Stomach (tissue), 4 donors: ENCODE results near the gene PON3.

Experiments used
- EP300 ChIP-seq: sonication (generic); formaldehyde crosslinking; IDR thresholded peaks from one replicate; pipeline ENCODE4 v1.6.1; 2017; ENCODE audit warnings: antibody characterized with exemption
- POLR2A ChIP-seq, 4 donors: fragments of 450-650 bp; IDR thresholded peaks; one replicate each; pipeline ENCODE4 v1.6.1; 2016; ENCODE audit warnings: antibody characterized with exemption in 4 of 4, control low read depth in 2 of 4, mild to moderate bottlenecking in 1 of 4, moderate library complexity in 1 of 4
- TF ChIP-seq, protein P1 (sequence below), 7 experiments: fragments of 450-650 bp in 4 of 7; fragments of 200-600 bp in 3 of 7; sonication (generic) in 3 of 7; IDR thresholded peaks; one replicate each; pipeline ENCODE4 v1.5.1; 2016 to 2019; ENCODE audit warnings: antibody characterized with exemption in 7 of 7, control low read depth in 2 of 7, mild to moderate bottlenecking in 1 of 7

DNA sequence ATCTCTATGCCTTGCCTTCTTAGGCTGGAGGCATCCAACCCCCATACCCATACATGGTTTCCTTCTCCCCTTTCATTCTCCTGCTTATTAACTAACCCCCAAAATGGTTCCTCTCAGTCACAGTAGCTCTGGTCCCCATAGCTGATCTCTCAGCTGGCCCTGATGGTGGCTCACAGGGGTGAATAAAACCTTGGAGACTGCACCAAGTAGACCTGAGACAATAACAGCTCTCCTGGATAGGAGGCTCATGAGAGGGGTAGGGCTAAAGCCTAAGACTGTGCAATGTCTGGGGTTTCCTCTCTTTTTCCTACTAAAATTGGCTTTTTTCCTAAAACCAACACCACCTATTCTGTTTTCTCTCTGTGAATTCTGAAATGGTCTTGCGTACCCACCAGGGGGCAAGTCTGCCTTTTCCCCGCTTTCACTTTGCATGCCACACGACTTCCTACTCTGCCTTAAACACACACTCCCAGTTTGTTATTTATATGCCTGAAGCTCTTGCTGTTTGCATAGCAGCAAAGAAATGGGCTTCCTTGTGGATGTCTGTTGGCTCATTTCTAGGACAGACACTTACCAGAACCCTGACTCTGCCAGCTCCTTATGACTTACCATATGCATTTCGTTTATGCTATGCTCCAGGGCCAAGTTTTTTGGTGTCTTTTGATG is 53.4 kb downstream of the PON3 start:
- no peak for TF ChIP-seq EP300
- TF ChIP-seq, protein P1, sequence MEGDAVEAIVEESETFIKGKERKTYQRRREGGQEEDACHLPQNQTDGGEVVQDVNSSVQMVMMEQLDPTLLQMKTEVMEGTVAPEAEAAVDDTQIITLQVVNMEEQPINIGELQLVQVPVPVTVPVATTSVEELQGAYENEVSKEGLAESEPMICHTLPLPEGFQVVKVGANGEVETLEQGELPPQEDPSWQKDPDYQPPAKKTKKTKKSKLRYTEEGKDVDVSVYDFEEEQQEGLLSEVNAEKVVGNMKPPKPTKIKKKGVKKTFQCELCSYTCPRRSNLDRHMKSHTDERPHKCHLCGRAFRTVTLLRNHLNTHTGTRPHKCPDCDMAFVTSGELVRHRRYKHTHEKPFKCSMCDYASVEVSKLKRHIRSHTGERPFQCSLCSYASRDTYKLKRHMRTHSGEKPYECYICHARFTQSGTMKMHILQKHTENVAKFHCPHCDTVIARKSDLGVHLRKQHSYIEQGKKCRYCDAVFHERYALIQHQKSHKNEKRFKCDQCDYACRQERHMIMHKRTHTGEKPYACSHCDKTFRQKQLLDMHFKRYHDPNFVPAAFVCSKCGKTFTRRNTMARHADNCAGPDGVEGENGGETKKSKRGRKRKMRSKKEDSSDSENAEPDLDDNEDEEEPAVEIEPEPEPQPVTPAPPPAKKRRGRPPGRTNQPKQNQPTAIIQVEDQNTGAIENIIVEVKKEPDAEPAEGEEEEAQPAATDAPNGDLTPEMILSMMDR (IDR thresholded peaks at IDR 0.05), result no peak
- no peak for TF ChIP-seq POLR2A (IDR thresholded peaks at IDR 0.05)
